Stimulated activated CD4-positive, alpha-beta T cell treated with anti-CD3 and anti-CD28 coated beads, Interleukin-2, amount 100 ng/mL, for 4 hours (primary cell): ENCODE results near the gene LRP1.

ENCODE experiments used
- DNase-seq: peaks from one replicate; pipeline ENCODE4 v3.0.0-alpha.2; 2020; ENCODE audit warnings: low read depth

The LRP1 gene

DNA sequence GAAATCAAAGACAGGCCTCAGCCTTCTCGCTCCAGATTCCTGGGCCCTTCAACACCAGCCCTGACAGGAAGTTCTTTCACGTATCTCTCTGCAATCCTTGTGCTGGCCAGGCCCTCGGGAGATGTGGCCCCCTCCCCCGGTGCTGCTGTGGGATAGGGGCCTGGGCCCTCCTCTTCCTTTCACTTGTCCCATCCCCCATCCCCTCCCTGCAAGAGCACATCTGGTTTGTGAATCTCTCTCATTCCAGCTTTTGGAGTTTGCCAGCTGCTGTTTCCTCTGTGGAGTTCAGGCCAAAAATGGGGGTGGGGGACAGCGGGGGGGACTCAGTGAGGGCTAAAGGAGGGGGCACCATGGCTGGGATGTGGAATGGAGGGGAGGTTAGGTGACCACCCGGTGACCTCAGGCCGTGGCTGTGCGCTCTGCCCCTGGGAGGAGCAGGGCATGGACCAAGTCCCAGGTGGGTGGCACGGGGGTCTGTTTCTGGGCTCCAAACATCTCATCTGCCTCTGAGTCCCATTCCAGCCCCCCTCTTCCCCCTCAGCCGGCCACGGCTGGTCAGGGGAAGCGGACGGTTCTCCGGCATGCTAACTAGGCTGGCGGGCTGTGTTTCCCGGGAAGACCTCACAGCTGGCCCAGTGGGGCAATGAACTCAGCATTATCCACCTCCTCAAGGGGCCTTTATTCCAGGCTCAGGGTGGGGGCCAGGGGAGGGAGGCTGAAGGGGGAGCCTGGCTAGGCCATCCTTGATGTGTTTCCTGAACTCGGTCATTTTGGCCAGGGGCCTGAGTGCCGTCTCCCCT is 7.4 kb downstream of the LRP1 start:
- no peak for DNase-seq

DNA sequence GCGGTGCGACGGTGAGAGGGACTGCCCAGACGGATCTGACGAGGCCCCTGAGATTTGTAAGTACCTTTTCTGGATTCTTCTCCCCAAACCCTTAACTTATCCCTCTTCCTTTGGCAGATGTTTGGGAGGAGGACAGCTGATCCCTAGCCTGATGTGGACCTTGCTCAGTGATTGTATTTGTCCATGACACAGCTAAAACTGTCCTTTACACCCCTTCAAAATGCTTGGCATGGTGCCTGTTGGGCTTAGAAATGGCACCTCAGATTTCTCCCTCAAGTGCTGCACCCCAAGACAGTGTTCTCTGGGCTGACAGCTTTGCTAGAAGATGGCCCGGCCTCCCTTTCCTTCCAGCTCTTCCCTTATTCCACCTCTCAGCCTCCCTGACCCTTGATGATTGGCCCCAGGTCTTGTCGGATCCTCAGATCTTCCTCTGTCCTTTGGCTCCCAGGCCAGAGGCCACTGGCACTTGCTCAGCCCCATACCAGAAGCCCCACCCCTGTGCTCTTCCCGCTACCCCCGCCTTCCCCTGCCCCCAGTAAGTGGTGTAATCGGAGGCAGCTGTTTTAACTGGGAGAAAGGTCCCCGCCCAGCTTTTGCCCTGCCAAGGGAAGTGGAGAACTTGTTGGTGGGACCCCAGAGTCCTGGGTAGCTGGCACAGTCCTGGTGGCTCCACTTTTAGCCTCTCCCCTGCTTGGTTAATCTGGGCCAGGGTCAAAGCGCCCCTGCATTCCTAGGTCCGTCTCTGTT is 10.4 kb downstream of the LRP1 start:
- no peak for DNase-seq

DNA sequence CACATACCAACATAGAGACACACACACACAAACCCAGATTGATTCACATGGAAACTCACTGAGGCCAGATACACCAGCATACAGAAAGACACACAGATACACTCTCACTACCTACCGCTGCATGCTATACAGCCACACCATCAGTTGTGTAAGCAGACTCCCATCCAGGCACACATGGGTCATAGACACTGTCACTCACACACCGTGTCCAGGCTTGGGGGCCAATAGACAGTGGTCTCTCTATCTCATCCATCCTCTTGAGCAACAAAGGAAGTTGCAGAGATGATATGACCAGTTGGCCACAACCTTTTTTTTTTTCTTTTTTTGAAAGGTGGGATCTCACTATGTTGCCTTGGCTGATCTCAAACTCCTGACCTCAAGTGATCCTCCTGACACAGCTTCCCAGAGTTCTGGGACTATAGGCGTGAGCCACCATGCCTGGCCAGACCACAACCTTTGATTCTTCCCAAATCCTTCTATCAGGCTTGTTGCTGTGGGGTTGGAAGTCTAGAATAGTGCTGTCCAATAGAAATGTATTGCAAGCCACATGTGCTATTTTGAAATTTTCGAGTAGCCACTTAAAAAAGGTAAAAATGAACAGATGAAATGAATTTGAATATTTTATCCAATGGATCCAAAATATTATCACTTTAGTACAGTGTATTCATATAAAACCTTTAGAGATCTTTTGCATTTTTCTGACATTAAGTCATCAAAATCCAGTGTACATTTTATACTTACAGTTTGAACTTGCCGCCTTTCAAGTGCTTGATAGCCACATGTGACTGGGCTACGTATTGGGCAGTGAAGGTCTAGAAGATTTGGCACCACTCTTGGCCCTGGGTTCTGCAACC is 11.7 kb downstream of the LRP1 start:
- DNase-seq = no peak

DNA sequence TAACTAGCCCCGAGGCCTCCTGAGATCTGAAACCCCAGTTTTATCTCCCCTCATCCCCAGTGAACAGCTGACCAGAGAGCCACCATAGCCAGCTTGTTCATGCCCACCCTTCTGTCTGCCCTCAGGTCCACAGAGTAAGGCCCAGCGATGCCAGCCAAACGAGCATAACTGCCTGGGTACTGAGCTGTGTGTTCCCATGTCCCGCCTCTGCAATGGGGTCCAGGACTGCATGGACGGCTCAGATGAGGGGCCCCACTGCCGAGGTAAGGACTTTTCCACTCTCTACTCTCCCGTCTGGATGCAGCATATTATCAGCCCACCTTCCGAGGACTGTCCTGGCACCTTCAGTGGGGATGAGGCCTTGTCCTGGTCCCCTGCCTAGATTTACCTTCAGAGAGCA is 13.0 kb downstream of the LRP1 start:
- no peak for DNase-seq

DNA sequence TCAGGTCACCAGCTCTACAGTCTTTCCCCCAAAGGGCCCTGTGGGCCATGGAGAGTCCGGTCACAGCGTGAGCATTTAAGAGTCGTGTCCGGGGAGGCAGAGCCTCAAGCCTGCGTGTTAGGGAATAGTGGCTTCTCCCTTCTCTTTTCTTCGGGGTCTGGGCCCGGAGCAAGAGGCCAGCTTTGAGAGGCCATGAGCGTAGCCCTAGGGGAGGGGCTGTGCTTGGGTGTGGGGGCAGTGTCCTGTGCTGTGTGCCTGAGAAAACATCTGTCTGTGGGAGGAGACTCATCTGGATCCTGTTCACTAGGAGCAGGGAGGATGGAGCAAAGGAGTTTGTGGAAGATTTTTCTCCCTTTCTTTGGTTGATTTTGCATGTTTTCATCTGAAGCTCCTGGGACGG is 13.8 kb downstream of the LRP1 start:
- DNase-seq = no peak

DNA sequence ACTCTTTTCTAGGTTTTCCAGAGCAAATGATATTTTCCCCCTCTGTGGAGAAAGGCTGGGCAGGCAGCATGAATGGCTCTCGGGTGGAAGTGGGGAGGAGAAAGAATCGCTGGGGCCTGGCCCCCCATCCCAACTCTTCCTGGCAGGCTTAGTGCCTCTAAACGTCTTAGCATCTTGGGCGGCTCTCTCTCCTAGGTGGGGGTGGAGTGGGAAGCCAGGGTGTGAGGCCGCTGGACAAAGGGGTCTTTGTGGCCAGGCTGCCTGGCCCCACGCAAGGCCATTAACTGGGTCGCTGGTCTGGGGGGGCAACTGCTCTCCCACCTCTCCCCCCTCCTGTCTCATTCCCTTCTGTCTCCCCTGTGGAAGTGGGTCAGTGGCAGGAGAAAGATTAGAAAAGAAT is 14.4 kb downstream of the LRP1 start:
- no peak for DNase-seq

DNA sequence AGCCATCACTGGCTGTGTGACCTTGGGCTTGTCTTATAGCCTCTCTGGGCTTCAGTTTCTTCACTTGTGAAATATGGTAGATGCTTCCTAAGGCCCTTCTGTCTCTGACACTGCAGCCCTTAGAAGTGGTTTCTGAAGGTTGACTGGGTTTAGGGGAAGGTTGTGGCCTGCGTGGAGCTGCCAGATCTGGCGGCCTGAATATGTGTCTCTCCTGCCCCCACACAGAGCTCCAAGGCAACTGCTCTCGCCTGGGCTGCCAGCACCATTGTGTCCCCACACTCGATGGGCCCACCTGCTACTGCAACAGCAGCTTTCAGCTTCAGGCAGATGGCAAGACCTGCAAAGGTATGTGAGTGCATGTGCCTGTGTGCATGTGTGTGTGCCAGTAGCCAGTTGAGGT is 15.2 kb downstream of the LRP1 start:
- no peak for DNase-seq

DNA sequence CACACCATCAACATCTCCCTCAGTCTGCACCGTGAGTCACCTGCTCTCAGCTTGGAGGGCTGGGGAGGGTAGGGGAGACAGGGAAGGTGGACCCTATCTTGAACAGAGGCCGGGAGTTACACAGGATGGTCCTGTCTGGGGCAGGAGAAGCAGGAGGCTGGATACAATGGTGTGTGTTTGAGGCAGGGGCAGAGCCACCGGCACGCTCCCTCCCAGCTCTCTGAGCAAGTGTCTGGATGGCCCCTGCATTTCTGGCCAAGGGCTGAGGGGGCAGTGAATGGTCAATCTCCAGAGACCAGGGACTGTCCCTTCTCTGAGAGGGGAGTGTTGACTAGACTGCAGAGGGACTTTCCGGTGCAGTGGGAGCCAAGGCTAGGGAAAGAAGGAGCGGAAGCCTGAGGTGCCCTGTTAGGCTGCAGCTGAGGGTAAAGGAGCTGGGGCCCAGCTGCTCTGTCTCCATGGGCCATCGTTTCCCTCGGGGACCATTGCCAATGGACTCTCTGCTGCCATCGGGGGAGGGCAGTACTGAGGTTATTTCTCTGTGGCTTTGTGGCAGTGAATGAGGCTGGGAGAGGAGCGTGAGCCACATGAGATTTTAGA is 17.3 kb downstream of the LRP1 start:
- DNase-seq = no peak

DNA sequence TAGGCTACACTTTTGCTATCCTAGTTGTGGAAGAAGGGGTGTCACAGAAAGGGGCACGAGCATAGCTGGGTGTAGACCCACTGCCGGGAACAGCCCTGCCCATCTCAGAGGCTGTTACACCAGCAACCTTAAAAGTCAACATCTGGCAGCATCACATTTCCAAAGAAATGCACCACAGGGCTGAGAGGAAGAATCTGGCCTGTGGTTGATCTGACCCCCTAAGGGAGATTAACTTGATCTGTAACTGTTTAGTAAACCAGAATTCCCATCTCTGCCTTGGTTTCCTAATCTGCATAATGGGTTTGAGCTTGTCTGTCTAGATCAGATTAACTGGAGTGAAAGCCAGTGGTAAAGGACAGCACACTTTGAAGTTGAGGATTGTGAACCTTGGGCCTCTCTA is 17.8 kb downstream of the LRP1 start:
- no peak for DNase-seq

DNA sequence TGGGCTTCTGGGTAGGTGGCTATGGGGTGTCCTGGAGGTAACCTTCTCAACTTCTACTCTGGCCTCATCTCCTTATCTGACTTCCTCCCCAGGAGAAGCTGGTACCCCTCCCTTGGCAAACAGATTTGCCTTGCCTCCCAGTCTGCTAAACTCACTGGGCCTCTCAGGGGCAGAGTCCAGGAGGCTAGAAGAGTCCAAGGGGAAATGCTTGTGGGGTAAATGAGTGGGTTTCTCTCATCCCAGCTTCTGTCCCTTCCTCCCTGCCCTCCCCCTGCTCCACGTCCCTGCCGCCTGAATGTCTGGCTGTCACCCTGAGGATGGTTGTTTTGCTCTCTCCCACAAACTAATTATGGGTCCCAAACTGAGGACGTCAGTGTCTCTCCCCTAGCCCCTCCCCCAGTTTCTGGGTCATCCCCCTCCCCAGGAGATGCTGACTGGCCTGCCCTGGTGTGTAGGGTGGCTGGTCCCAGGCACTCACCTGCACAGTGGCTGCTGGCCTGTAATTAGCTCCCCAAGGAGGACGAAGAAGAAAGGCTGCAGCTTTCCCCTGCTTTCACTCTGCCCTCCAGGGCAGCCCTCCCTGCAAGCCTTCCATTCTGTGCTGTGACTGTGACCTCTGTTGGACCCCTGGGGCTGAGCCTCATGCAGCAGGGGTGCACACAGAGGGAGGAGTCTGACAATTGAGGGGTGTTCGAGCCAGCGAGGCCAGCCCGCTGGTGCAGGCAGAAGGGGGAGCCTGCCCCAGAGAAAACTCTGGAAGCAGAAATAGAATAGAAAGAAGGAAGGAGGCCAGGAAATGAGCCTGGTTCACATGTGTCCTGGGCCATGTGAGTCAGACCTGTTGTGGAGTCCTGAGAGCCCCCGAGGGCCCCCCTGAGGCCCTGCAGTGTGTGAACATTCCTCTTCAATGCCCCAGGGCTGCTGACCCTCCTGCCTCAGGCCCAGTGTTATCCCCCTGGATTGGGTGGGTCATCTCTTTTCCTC is 19.0 kb downstream of the LRP1 start, which contains the start of gene LRP1-AS:
TSS of gene LRP1-AS (minus strand) at position 659 of the 984 bp plus-strand sequence.
- no peak for DNase-seq

DNA sequence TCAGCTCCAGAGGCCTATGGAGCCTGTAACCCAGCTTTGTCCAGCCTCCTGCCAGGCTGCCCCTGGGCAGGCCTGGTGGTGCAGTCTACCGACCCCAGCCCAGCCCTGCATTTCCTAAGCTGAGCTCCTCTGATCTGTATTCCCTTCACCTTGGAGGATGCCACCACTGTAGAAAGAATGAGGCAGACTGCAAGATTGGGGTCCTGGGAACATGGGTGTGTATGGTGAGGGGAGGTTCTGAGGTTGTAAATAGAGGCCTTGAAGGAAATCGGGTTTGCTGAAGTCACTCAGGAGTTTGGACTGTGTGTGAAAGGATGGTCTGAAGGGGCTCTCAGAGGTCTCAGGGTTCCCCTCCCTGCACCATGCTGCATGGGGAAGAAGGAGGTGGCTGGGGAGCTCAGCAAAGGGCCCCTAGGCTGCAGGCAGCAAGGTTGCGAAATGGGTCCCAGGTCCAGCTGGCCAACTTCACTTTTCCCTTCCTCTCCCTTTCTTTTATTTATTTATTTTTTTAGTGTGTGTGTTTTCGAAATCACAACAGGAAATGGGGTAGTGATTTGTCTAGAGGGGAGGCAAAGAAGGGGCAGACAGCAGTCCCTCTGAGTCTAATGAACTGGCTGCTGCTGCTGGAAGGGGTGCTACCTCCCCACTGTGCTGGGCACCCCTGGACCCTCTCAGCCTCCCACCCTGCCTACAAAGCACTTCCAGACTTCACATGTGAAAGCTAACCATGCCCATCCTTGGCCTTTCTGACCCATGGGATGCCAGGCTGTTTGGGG is 20.4 kb downstream of the LRP1 start:
- DNase-seq = no peak

DNA sequence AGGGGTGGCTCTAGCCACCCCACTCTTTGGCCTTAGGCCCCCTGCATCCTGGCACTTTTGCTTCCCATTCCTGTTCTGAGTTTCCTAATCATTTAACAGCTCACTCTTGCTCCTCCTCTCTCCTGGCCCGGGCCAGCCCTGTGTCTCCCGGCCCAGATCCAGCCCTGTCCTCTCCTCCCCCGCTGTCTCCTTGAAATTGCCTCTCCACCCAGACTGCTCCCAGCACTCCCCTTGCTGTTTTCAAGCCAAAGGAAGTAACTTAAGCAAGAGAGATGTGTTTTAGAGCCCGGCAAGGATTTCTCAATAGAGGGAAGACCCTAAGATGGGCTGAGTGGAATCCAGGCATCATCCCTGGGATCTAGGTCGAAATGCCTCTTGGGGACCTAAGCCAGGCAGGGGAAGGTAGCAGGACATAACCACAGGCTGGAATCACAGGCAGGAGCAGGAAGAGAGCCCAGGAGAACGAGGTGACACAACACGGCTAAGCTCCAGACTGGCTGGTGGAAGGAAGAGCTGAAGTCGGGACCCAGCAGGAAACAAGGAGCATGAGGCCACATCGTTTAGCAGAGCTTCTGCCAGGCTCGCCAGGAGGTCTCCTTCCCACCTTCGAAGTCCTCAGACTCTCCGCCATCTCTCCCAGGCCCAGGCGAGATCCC is 21.1 kb downstream of the LRP1 start:
- DNase-seq = no peak

DNA sequence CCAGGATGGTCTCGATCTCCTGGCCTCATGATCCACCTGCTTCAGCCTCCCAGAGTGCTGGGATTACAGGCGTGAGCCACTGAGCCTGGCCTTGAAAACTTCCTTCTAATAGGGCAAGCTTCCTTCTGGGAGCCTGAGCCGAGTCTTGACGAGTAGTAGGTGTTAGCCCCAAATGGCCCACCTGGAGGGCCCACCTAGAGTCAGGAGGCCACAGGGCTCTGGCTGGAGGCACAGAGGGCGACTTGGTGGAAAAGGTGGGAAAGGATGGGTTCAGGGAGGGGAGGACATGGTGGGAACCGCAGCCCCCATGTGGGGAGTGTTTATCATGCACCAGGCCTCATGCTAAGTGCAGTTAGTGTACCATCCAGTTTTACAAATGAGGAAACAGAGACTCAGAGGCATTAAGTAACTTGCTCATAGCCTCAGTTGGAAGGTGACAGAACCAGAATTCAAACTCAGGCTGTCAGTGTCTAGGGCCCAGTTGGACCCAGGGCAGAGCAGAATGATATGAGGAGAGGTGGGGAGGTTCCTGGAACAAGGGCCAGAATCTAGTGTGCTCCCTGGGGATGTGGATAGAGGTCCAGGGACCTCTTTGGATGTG is 22.2 kb downstream of the LRP1 start:
- DNase-seq = no peak

DNA sequence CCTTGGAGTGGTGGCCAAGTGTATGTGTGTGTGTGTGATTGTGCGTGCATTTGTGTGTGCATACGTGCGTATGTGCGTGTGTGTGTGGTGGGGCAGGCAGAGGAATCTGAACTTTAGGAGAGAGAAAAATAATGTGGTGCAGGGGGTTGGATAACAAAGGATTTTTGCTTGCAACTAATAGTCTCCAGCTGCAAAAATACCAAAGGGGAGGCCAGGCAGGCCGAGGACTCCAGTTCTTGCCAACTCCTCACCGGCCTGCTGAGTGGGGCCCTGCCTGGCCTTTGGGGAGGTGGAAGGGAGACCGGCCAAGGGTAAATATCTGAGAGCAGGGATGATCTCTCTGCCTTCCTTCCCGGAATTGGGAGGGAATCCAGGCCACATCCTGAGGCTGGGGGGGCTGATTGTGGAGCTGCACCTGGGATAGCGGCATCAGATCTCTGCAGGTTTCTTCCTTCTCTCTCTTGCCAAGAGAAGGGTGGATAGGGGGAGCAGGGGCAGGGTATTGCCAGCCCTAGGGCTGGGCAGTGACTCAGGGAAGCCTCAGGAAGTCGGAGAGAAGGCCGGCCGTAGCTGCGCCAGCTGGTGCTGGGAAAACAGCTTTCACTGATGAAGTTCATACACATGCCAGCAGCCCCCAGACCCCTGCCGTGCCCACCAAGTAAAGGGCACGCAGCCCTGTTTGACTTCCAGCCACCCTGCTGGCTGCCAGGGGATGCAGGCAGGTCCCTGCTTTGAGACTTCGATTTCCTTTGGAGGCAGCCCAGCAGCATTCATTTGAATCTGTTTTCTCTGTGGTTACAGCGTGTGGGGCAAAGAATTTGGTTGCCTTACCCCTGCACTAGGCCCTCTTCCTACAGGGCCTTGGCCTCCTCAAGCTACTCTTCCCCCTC is 23.7 kb downstream of the LRP1 start:
- DNase-seq = no peak

DNA sequence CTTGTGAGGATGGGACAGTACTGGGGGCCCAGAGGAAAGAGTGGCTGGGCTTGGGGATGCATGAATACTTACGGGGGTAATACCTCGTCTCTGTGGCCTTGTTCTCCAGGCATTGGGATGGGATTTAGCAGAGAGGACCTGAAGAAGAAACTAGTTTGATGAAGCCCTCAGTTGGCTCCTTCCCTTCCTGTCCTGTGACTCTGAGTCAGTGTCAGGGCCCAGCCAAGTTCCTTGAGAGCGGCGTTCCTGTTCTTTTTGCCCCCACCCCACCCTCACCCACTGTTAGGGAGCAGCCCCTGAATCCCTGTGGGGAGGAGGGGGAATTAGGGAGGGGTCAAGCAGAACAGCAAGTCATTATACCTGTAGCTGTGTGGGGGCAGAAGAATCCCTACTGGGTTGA is 24.4 kb downstream of the LRP1 start:
- no peak for DNase-seq

DNA sequence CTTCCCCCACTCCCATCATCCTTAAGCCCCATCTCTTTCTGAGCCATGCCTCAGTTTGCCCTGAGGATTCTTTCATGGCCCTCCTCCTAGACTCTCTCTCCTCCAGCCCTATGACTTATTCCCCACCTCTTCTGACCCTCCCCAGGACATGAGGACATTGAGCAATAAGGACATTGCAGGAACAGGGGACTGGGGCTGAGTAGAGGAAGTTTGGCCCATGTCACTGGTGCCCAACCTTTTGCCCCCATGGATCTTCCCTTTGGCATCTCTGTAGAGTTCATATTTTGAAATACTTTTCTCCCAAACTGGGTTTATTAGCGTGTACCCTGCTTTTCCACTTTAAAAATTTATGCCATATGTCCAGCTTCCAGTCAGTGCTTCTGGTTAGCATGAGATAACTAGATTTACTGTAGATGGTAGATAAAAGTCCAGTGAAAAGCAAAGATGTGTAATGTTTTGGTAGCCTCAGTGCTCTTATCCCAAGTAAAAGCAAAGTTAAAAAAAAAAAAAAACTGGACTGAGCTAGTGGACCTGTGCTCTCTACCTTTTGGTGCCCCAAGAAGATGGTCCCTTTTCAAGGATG is 25.2 kb downstream of the LRP1 start:
- DNase-seq = no peak

DNA sequence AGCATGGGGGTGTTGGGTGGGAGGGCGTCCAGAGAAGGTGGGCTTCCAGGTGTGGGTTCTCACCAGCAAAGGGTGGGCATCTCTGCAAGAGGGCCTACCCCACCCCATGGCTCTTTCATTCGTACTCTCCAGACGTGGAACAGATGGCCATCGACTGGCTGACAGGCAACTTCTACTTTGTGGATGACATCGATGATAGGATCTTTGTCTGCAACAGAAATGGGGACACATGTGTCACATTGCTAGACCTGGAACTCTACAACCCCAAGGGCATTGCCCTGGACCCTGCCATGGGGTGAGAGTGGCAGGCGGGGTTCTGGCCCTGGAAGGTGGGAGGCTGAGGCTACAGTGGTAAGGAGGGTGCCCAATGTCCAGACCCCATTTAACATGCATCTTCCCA is 25.8 kb downstream of the LRP1 start:
- DNase-seq = no peak
